ENCODE measurements around the gene ALK.

ALK gene

GRCh38 chr2:29495536-29496060 lies 425.8 kb downstream of the ALK start:
- no peak for TF ChIP-seq CTCF (IDR thresholded peaks at IDR 0.05; ENCODE audit: low read depth, low read length, missing control alignments)
- in situ Hi-C loops (cut with HindIII; ENCODE audit: low sequenced_read_pairs), result no loop called here
- no peak for DNase-seq (ENCODE audit: low read depth)
- no peak overlapping the region for H3K4me3 ChIP-seq (ENCODE audit: low read depth, low read length)

- H3K4me3 ChIP-seq (ENCODE audit: low read depth, low read length), result no peak overlapping the region
- DNase-seq (ENCODE audit: low read depth), result no peak
- TF ChIP-seq CTCF (IDR thresholded peaks at IDR 0.05; ENCODE audit: low read depth, low read length, missing control alignments), result no peak
- in situ Hi-C loops (cut with HindIII; ENCODE audit: low sequenced_read_pairs), result no loop called here
These were observed 426.3 kb downstream of the ALK start for GRCh38 chr2:29495068-29495467.

GRCh38 chr2:29492701-29493100 lies 428.7 kb downstream of the ALK start:
- in situ Hi-C loops (cut with HindIII; ENCODE audit: low sequenced_read_pairs), result no loop called here

GRCh38 chr2:29490045-29490444 lies 431.3 kb downstream of the ALK start:
- in situ Hi-C loops (cut with HindIII; ENCODE audit: low sequenced_read_pairs), result no loop called here
- TF ChIP-seq CTCF (IDR thresholded peaks at IDR 0.05; ENCODE audit: low read depth, low read length, missing control alignments), result no peak
- no peak overlapping the region for H3K4me3 ChIP-seq (ENCODE audit: low read depth, low read length)
- no peak for DNase-seq (ENCODE audit: low read depth)

More at GRCh38 chr2:29492701-29493100, 428.7 kb downstream of the ALK start:
- no peak for TF ChIP-seq CTCF (IDR thresholded peaks at IDR 0.05; ENCODE audit: low read depth, low read length, missing control alignments)
- DNase-seq (ENCODE audit: low read depth), result no peak
- H3K4me3 ChIP-seq (ENCODE audit: low read depth, low read length), result no peak overlapping the region

GRCh38 chr2:29489568-29489967 lies 431.8 kb downstream of the ALK start:
- H3K4me3 ChIP-seq (ENCODE audit: low read depth, low read length), result no peak overlapping the region
- DNase-seq (ENCODE audit: low read depth), result no peak
- no peak for TF ChIP-seq CTCF (IDR thresholded peaks at IDR 0.05; ENCODE audit: low read depth, low read length, missing control alignments)
- in situ Hi-C loops (cut with HindIII; ENCODE audit: low sequenced_read_pairs), result no loop called here

GRCh38 chr2:29487967-29488555 lies 433.3 kb downstream of the ALK start:
- no peak for DNase-seq (ENCODE audit: low read depth)
- in situ Hi-C loops (cut with HindIII; ENCODE audit: low sequenced_read_pairs), result no loop called here
- H3K4me3 ChIP-seq (ENCODE audit: low read depth, low read length), result no peak overlapping the region
- no peak for TF ChIP-seq CTCF (IDR thresholded peaks at IDR 0.05; ENCODE audit: low read depth, low read length, missing control alignments)

Measured in astrocyte of the cerebellum (primary cell).